Activated CD4-positive, alpha-beta T cell treated with anti-CD3 and anti-CD28 coated beads, Interleukin-2, amount 10 ng/mL, durations not matched to agents 7 days and 5 days (primary cell): Measurements from ENCODE around the gene CCIN. TPM values are rescaled to one million over a fixed set of nuclear protein-coding genes. Genes with fewer than 3 reads are reported as not detected.

ENCODE experiments used
- CTCF ChIA-PET: fragments of 350-600 bp; sonication (Branson Sonifier 250); formaldehyde crosslinking; loops from one replicate; lab custom pipeline; 2021; ENCODE audit warnings: antibody characterized with exemption; lab: Charles Lee
- POLR2A ChIA-PET: fragments of 350-600 bp; sonication (Branson Sonifier 250); formaldehyde crosslinking; loops from one replicate; lab custom pipeline; 2021; ENCODE audit warnings: antibody characterized with exemption; lab: Charles Lee
- DNase-seq: peaks from one replicate; pipeline ENCODE4 v3.0.0-alpha.2; 2020
- H3K27ac Mint-ChIP-seq: one replicate; pipeline ENCODE4 v1.8.0; 2021; ENCODE audit warnings: mild to moderate bottlenecking, moderate library complexity, mixed read lengths
- H3K27me3 Mint-ChIP-seq: one replicate; pipeline ENCODE4 v1.8.0; 2021; ENCODE audit warnings: mixed read lengths
- H3K36me3 Mint-ChIP-seq: one replicate; pipeline ENCODE4 v1.8.0; 2021; ENCODE audit warnings: low read depth, mixed read lengths
- H3K4me1 Mint-ChIP-seq: one replicate; pipeline ENCODE4 v1.8.0; 2021; ENCODE audit warnings: mixed read lengths
- H3K4me3 Mint-ChIP-seq: one replicate; pipeline ENCODE4 v1.8.0; 2021; ENCODE audit warnings: mild to moderate bottlenecking, moderate library complexity, mixed read lengths
- H3K9me3 Mint-ChIP-seq: one replicate; pipeline ENCODE4 v1.8.0; 2021; ENCODE audit warnings: mixed read lengths
- total RNA-seq, 2 experiments: library from RNA; stranded (reverse); gene quantifications; one replicate each; pipeline ENCODE4 v1.2.3, GENCODE V29; 2021

CCIN gene
- total RNA-seq, 2 experiments from 2014 or later: 0.17 TPM; not detected in 1

DNA sequence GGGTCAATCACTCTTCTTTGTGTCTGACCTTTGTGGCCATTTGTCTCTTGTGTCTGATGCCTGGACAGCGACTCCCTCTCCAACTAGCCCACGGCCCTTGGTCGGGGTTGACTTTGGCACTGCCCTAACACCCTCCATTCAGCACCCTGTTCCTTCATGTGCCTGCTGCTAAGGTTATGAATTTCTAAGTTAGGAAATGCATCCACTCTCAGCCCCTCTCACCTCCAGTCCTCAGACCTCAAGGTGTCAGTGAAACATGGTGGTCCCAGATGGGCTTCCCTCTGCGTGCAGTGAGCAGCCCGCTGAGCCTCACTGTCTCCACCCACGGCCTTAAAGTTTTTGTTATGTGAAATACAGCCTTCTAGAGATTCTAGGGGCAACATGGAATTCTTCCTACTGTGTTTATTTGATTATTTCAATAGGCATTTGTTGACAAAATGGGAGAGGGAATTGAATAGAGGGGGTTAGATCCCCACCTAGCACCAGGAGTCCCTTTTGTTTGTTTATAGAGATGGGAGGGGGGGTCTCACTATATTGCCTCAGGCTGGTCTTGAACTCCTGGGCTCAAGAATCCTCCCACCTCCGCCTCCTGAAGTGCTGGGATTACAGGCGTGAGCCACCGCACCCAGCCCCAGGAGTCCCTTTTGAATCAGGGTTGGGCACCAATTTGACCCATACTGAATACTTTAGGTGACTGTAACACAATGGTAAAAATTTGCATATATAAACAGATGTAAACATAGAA lies 34.3 kb upstream of the CCIN start:
- no peak for DNase-seq
- ChIA-PET CTCF (interaction anchor here (0.7 to 5.6 kb wide), 3 partner anchors 10 to 15 kb away, joined by 3 to 37 read pairs (median 7); no protein-coding TSS in a partner anchor), POLR2A (no interaction called here)
- no peak overlapping the region for H3K27ac Mint-ChIP-seq
- no peaks in the 10 kb centered on the region for H3K9me3 Mint-ChIP-seq
- H3K4me3 Mint-ChIP-seq: no peak overlapping the region
- peaks cover 20% of the 10 kb centered on the region for H3K27me3 Mint-ChIP-seq
- peaks cover 37% of the 10 kb centered on the region for H3K4me1 Mint-ChIP-seq
- H3K36me3 Mint-ChIP-seq: peaks cover 15% of the 10 kb centered on the region

- H3K36me3 Mint-ChIP-seq: peaks cover 21% of the 10 kb centered on the region
- peaks cover 46% of the 10 kb centered on the region for H3K4me1 Mint-ChIP-seq
- DNase-seq: no peak
- CTCF ChIA-PET: interaction anchor here (0.6 to 5.6 kb wide), 7 partner anchors 9 to 31 kb away, joined by 3 to 37 read pairs (median 3); no protein-coding TSS in a partner anchor
- H3K9me3 Mint-ChIP-seq: no peaks in the 10 kb centered on the region
- H3K27me3 Mint-ChIP-seq: peaks cover 20% of the 10 kb centered on the region
- H3K27ac Mint-ChIP-seq: peak overlapping the region; percentile 71
- POLR2A ChIA-PET: no interaction called here
- H3K4me3 Mint-ChIP-seq: peak overlapping the region; percentile 76
Observed at GRCh38 chr9:36135741-36136271, 33.4 kb upstream of the CCIN start.

DNA sequence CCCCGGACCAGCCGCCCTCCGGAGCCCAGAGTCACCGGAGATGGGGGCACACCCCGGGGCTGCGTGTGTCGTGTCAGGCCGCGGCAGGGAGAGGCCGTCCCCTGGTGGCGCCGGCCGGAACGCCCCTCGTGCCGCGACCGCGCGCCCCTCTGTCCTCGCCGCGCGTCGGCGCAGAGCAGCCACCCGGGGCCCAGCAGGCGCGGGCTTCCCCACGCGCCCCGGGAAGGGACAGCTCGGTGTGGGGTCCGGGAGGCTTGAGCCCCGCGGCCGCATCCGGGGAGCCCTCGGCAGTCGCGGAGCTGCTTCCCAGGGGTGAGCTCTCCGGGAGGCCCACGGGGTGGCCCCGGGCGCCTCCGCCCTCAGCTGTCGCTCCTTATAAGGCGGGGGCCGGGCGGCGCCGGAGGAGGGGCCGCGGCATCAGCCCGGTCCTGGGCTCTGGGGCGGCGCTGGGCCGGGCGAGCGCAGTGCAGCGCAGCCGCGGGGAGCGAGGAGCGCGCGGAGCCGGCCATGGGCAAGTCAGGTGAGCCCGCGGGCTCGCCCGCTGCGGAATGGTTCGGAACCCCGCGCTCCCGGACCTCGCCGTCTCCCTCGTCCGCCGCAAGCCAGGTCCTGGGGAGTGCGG lies 32.8 kb upstream of the CCIN start, which contains the start of gene GLIPR2:
TSS of gene GLIPR2 (plus strand) at position 462 of the 622 bp plus-strand sequence. CDS start at position 508, 46 bp downstream.
- Mint-ChIP-seq H3K9me3 (no peaks in the 10 kb centered on the region), H3K4me3 (peak within 1 kb of the TSS; percentile 85), H3K36me3 (peaks cover 24% of the 10 kb centered on the region), H3K4me1 (peaks cover 51% of the 10 kb centered on the region), H3K27me3 (peaks cover 20% of the 10 kb centered on the region), H3K27ac (peak within 1 kb of the TSS; percentile 86)
- peak; percentile 81 for DNase-seq
- ChIA-PET CTCF (interaction anchor here (0.5 to 5.6 kb wide), 7 partner anchors 8 to 152 kb away, joined by 3 to 37 read pairs (median 5); no protein-coding TSS in a partner anchor), POLR2A (interaction anchor here (1.8 kb wide), 1 partner anchor 15 kb away, joined by 4 read pairs; no protein-coding TSS in a partner anchor)

- Mint-ChIP-seq H3K36me3 (peaks cover 25% of the 10 kb centered on the region), H3K4me1 (peaks cover 57% of the 10 kb centered on the region), H3K4me3 (peak overlapping the region; percentile 85), H3K27ac (peak overlapping the region; percentile 86), H3K27me3 (peaks cover 20% of the 10 kb centered on the region), H3K9me3 (no peaks in the 10 kb centered on the region)
- POLR2A ChIA-PET: interaction anchor here (1.8 kb wide), 1 partner anchor 14 kb away, joined by 4 read pairs; no protein-coding TSS in a partner anchor
- CTCF ChIA-PET: interaction anchor here (0.5 to 5.6 kb wide), 6 partner anchors 8 to 153 kb away, joined by 3 to 37 read pairs (median 5); no protein-coding TSS in a partner anchor
- DNase-seq: no peak
Observed at GRCh38 chr9:36136894-36137391, 32.2 kb upstream of the CCIN start.

DNA sequence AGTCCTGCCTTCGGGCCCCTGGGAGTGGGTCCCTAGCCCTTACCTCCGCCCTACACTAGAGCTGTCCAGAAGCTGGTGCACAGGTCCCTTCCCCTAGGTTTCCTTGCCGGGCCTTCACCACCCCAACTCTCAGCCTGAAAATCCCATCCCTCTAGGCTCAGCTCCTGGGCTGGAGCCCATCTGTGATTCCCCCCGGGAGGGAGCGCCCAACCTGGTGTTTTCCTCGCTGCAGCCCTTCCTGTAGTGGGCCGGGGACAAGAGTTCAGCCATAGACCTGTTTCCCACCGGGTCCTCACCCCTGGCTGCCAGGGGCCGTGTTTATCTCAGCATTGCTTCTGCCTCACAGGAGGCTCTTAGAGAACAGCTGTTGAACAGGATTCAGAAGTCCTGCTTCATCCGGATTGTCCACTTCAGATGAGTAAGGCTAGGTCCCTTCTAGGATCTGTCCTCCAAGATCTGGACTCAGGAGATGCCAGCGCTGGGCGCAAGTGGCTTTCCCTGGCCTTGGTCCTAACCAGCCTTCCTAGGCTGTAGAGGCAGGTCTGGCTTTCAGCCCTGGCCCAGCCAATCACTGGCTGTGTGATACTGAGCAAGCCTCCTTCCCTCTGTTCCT lies 31.7 kb upstream of the CCIN start:
- Mint-ChIP-seq H3K36me3 (peaks cover 29% of the 10 kb centered on the region), H3K4me3 (peak overlapping the region; percentile 85), H3K4me1 (peaks cover 63% of the 10 kb centered on the region), H3K9me3 (no peaks in the 10 kb centered on the region), H3K27me3 (peaks cover 17% of the 10 kb centered on the region), H3K27ac (peak overlapping the region; percentile 86)
- ChIA-PET CTCF (interaction anchor here (1.6 to 5.6 kb wide), 4 partner anchors 12 to 33 kb away, joined by 3 to 37 read pairs (median 5); partner anchors contain the start of gene CCIN), POLR2A (interaction anchor here (1.8 kb wide), 1 partner anchor 14 kb away, joined by 4 read pairs; no protein-coding TSS in a partner anchor)
- no peak for DNase-seq

GRCh38 chr9:36138496-36138895 lies 30.7 kb upstream of the CCIN start:
- ChIA-PET POLR2A (no interaction called here), CTCF (interaction anchor here (1.4 to 5.6 kb wide), 3 partner anchors 11 to 31 kb away, joined by 4 to 37 read pairs (median 4); partner anchors contain the start of gene CCIN)
- peaks cover 73% of the 10 kb centered on the region for H3K4me1 Mint-ChIP-seq
- no peak overlapping the region for H3K27ac Mint-ChIP-seq
- no peaks in the 10 kb centered on the region for H3K9me3 Mint-ChIP-seq
- peak overlapping the region; percentile 85 for H3K4me3 Mint-ChIP-seq
- no peak for DNase-seq
- peaks cover 14% of the 10 kb centered on the region for H3K27me3 Mint-ChIP-seq
- peaks cover 38% of the 10 kb centered on the region for H3K36me3 Mint-ChIP-seq

GRCh38 chr9:36138901-36139300 lies 30.3 kb upstream of the CCIN start:
- H3K4me1 Mint-ChIP-seq: peaks cover 77% of the 10 kb centered on the region
- peaks cover 14% of the 10 kb centered on the region for H3K27me3 Mint-ChIP-seq
- no peak overlapping the region for H3K27ac Mint-ChIP-seq
- DNase-seq: no peak
- no peaks in the 10 kb centered on the region for H3K9me3 Mint-ChIP-seq
- ChIA-PET CTCF (interaction anchor here (1.4 to 5.6 kb wide), 3 partner anchors 11 to 30 kb away, joined by 4 to 37 read pairs (median 4); partner anchors contain the start of gene CCIN), POLR2A (no interaction called here)
- H3K4me3 Mint-ChIP-seq: no peak overlapping the region
- peaks cover 42% of the 10 kb centered on the region for H3K36me3 Mint-ChIP-seq

- peak overlapping the region; percentile 57 for H3K4me3 Mint-ChIP-seq
- H3K4me1 Mint-ChIP-seq: peaks cover 91% of the 10 kb centered on the region
- ChIA-PET CTCF (interaction anchor here (0.9 to 5.6 kb wide), 5 partner anchors 9 to 50 kb away, joined by 3 to 37 read pairs (median 4); partner anchors contain the start of gene CLTA), POLR2A (no interaction called here)
- H3K27me3 Mint-ChIP-seq: peaks cover 7% of the 10 kb centered on the region
- peaks cover 2% of the 10 kb centered on the region for H3K9me3 Mint-ChIP-seq
- peak overlapping the region; percentile 59 for H3K27ac Mint-ChIP-seq
- DNase-seq: peak; percentile 63
- peaks cover 56% of the 10 kb centered on the region for H3K36me3 Mint-ChIP-seq
Observed at GRCh38 chr9:36140086-36141084, 28.8 kb upstream of the CCIN start.

GRCh38 chr9:36141288-36141687 lies 27.9 kb upstream of the CCIN start:
- DNase-seq: no peak
- POLR2A ChIA-PET: no interaction called here
- CTCF ChIA-PET: interaction anchor here (0.6 to 4.3 kb wide), 3 partner anchors 25 to 625 kb away, joined by 3 to 19 read pairs (median 3); partner anchors contain the start of gene CLTA
- peaks cover 93% of the 10 kb centered on the region for H3K4me1 Mint-ChIP-seq
- H3K36me3 Mint-ChIP-seq: peaks cover 65% of the 10 kb centered on the region
- H3K4me3 Mint-ChIP-seq: peak overlapping the region; percentile 57
- no peaks in the 10 kb centered on the region for H3K27me3 Mint-ChIP-seq
- H3K9me3 Mint-ChIP-seq: peaks cover 11% of the 10 kb centered on the region
- H3K27ac Mint-ChIP-seq: no peak overlapping the region

DNA sequence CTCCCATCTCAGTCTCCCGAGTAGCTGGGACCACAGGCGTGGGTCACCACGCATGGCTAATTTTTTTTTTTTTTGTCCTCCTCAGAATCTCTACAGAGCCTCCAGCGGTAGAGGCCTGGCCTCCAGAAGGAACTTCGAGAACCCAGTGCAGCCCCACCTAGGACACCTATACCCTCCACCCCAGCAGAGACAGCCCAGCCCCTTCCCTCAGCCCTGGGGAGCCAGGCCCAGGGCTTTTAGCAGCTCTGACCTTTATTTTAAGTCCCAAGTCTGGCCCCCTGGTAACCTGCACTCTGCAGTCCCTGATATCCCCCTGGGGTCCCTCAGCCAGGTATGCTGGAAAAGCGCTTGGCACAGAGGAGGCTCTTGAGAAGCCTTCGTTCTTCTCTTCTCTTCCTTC lies 27.4 kb upstream of the CCIN start:
- POLR2A ChIA-PET: no interaction called here
- CTCF ChIA-PET: interaction anchor here (0.6 to 4.3 kb wide), 4 partner anchors 24 to 624 kb away, joined by 3 to 19 read pairs (median 10); partner anchors contain the start of gene CLTA
- DNase-seq: no peak
- Mint-ChIP-seq H3K9me3 (peaks cover 13% of the 10 kb centered on the region), H3K27me3 (no peaks in the 10 kb centered on the region), H3K4me3 (peak overlapping the region; percentile 80), H3K4me1 (peaks cover 96% of the 10 kb centered on the region), H3K36me3 (peaks cover 67% of the 10 kb centered on the region), H3K27ac (peak overlapping the region; percentile 54)
